ENCODE data around the gene NDUFA8. TPM values are rescaled to one million over a fixed set of nuclear protein-coding genes. Genes with fewer than 3 reads are reported as not detected.

The NDUFA8 gene
- total RNA-seq, 4 donors from 2014 or later = 40.6 to 48.0 (median 45.7) TPM

DNA sequence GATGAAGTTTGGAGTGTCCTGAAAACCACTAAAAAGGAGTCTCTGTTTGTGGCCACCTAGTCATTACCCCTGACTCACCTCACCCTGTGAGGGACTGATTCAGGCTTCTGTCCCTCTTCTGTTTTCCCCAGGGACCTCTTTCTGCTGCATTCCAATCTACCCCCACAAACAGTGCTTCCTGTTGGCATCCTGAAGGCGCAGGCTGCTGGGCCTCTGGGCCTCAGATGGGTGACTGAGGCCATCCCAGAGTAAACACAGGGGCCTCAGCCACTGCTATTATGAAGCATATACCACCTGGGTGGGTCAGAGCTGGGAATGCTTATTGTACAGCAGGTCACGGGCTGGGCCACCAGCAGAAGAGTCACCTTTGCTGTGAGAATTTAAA lies 20.1 kb upstream of the NDUFA8 start:
- peaks cover 0 to 18% (median 0%) of the 10 kb centered on the region in 4 donors for H3K27me3 ChIP-seq
- H3K4me3 ChIP-seq = no peak overlapping the region
- no peak overlapping the region for H3K27ac ChIP-seq
- no peaks in the 10 kb centered on the region for H3K9me3 ChIP-seq
- H3K4me1 ChIP-seq = no peaks in the 10 kb centered on the region
- WGBS, 2 donors = 58 to 100% methylated on average over 1 to 2 of the region's 2 CpGs
- DNase-seq = no peak
- intact Hi-C loops (cut with DNase I) = no loop called here
- TF ChIP-seq, protein P1, sequence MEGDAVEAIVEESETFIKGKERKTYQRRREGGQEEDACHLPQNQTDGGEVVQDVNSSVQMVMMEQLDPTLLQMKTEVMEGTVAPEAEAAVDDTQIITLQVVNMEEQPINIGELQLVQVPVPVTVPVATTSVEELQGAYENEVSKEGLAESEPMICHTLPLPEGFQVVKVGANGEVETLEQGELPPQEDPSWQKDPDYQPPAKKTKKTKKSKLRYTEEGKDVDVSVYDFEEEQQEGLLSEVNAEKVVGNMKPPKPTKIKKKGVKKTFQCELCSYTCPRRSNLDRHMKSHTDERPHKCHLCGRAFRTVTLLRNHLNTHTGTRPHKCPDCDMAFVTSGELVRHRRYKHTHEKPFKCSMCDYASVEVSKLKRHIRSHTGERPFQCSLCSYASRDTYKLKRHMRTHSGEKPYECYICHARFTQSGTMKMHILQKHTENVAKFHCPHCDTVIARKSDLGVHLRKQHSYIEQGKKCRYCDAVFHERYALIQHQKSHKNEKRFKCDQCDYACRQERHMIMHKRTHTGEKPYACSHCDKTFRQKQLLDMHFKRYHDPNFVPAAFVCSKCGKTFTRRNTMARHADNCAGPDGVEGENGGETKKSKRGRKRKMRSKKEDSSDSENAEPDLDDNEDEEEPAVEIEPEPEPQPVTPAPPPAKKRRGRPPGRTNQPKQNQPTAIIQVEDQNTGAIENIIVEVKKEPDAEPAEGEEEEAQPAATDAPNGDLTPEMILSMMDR (IDR thresholded peaks at IDR 0.05) = no peak
- TF ChIP-seq POLR2A (IDR thresholded peaks at IDR 0.05) = no peak
- no peaks in the 10 kb centered on the region for H3K36me3 ChIP-seq

DNA sequence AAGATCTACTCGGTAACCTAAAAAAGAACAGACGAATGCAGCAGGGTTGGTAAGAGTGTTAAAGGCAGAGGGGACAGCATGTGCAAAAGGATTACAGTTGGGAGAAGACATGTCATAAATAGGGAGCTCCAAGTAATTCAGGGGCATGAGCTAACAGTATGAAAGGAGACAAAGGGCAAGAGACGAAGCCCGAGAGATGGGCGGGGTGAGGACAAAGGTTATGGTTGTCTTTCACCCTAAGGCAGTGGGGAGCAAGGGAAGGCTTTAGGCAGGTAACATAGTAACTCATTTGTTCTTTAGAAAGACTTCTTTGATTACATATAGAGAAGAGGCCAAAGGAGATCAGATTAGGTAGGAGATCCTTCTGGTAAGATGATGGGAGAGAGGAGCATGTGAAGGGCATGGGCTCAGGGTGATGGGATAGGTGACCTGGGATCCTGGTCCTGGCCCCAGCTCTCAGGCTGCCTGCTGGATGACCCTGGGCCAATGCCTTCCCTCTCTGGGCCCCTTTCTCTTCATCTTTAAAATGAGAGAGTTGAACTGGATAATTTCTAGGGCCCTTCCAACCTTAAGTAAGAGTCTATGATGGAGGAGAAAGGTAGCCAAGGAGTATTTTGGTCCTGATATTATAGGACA lies 19.6 kb upstream of the NDUFA8 start:
- no peak overlapping the region for H3K4me3 ChIP-seq
- no peaks in the 10 kb centered on the region for H3K4me1 ChIP-seq
- no peak for TF ChIP-seq POLR2A (IDR thresholded peaks at IDR 0.05)
- TF ChIP-seq, protein P1 (IDR thresholded peaks at IDR 0.05) = no peak
- DNase-seq = no peak
- WGBS, 2 donors = 74 to 82% methylated on average over 5 of the region's 5 CpGs
- no peaks in the 10 kb centered on the region for H3K36me3 ChIP-seq
- H3K27me3 ChIP-seq = peaks cover 0 to 22% (median 0%) of the 10 kb centered on the region in 4 donors
- H3K9me3 ChIP-seq = no peaks in the 10 kb centered on the region
- intact Hi-C loops (cut with DNase I) = no loop called here
- H3K27ac ChIP-seq = no peak overlapping the region

DNA sequence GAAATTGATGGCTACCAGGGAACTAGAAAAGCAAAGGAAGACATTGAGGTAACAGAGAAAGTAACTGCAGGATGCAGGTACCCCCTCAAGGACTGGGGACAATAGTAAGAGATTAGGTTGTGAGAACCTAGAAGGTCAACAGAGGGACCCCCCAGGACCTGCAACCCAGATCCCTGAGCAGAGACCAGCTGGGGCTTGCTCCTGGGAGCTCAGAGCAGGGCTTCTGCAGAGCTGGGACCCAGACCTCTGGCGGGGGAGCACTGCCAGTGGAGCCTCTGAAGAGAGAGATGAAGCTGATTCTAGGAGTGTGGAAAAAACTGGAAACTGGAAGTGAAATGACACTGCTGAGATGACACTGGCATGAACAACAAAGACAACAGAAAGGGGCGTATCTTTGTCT lies 17.3 kb upstream of the NDUFA8 start:
- WGBS, 2 donors = 72 to 85% methylated on average over 2 of the region's 2 CpGs

DNA sequence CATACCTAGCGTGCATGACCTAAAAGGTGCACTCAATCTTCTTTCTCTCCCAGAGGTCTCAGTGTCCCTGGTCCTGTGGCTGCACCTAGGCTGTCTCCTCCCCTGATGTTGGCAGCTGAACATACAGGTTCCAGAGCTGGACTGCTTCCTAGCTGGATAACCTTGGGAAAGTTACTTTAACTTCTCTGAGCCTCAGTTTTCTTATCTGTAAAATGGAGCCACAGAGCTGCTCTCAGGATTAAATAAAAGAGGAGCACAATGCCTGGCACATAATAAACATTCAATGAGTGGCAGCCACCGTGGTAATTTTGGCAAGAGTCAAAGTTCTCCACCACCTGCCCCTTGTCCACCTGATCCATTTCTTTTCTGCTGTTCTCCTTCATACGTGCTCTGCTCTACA lies 14.1 kb upstream of the NDUFA8 start:
- peaks cover 0 to 26% (median 0%) of the 10 kb centered on the region in 4 donors for H3K27me3 ChIP-seq
- H3K36me3 ChIP-seq = no peaks in the 10 kb centered on the region
- no peak overlapping the region for H3K4me3 ChIP-seq
- no peak for DNase-seq
- 72 to 74% methylated on average over 3 of the region's 3 CpGs for WGBS, 2 donors
- TF ChIP-seq POLR2A (IDR thresholded peaks at IDR 0.05) = no peak
- TF ChIP-seq, protein P1 (IDR thresholded peaks at IDR 0.05) = no peak
- H3K9me3 ChIP-seq = no peaks in the 10 kb centered on the region
- H3K27ac ChIP-seq = no peak overlapping the region
- intact Hi-C loops (cut with DNase I) = no loop called here
- H3K4me1 ChIP-seq = no peaks in the 10 kb centered on the region

More for the DNA sequence above, 17.3 kb upstream of the NDUFA8 start:
- H3K27ac ChIP-seq = no peak overlapping the region
- intact Hi-C loops (cut with DNase I) = no loop called here
- TF ChIP-seq, protein P1 (IDR thresholded peaks at IDR 0.05) = no peak
- no peak for TF ChIP-seq POLR2A (IDR thresholded peaks at IDR 0.05)
- no peak overlapping the region for H3K4me3 ChIP-seq
- H3K27me3 ChIP-seq = peaks cover 0 to 21% (median 0%) of the 10 kb centered on the region in 4 donors
- no peaks in the 10 kb centered on the region for H3K9me3 ChIP-seq
- no peaks in the 10 kb centered on the region for H3K36me3 ChIP-seq
- H3K4me1 ChIP-seq = no peaks in the 10 kb centered on the region
- no peak for DNase-seq

DNA sequence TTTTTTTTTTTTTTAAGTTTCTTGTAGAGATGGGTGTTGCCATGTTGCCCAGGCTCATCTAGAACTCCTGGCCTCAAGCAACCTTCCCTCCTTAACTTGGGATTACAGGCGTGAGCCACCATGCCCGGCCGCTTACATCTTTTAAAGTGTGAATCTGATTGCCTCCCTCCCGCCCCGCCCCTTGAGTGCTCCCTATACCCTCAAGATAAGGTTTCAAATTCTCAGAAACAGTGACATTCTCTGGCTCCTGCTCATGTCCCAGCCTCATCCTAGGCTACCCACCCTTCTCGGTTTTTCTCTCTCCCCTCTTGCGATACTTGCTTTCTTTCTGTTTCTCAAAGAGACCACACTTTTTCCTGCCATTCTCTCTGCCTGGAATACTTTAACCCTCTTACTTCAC lies 12.6 kb upstream of the NDUFA8 start:
- Histone ChIP-seq H3K9me3 (no peaks in the 10 kb centered on the region), H3K4me1 (no peaks in the 10 kb centered on the region), H3K27me3 (peaks cover 0 to 26% (median 0%) of the 10 kb centered on the region in 4 donors), H3K36me3 (no peaks in the 10 kb centered on the region), H3K27ac (no peak overlapping the region), H3K4me3 (no peak overlapping the region)
- intact Hi-C loops (cut with DNase I) = no loop called here
- no peak for TF ChIP-seq POLR2A (IDR thresholded peaks at IDR 0.05)
- TF ChIP-seq, protein P1 (IDR thresholded peaks at IDR 0.05) = no peak
- no peak for DNase-seq
- WGBS, 2 donors = 87 to 90% methylated on average over 5 to 7 of the region's 7 CpGs
